Activated T-helper 2 cell treated with anti-CD3 and anti-CD28 coated beads, Interferon-gamma antibody, Interleukin-2, Interleukin-4, amounts not matched to agents 10 μg/mL and 5 μg/mL and 100 μg/mL, durations not matched to agents 14 hours and 24 hours and 36 hours (primary cell): ENCODE results near the gene DNPH1. TPM values are rescaled to one million over a fixed set of nuclear protein-coding genes. Genes with fewer than 3 reads are reported as not detected.
A peak's percentile ranks its signal among the peaks of the same experiment; 100 is the strongest.

Experiments
- DNase-seq: peaks from one replicate; pipeline ENCODE4 v3.0.0; 2021; ENCODE audit warnings: low spot score
- H3K27ac Mint-ChIP-seq: one replicate; pipeline ENCODE4 v1.8.0; 2021; ENCODE audit warnings: mixed read lengths
- H3K27me3 Mint-ChIP-seq: one replicate; pipeline ENCODE4 v1.8.0; 2021; ENCODE audit warnings: low read depth, mixed read lengths
- H3K36me3 Mint-ChIP-seq: one replicate; pipeline ENCODE4 v1.8.0; 2021; ENCODE audit warnings: low read depth, mixed read lengths
- H3K4me1 Mint-ChIP-seq: one replicate; pipeline ENCODE4 v1.8.0; 2021; ENCODE audit warnings: low read depth, mixed read lengths
- H3K4me3 Mint-ChIP-seq: one replicate; pipeline ENCODE4 v1.8.0; 2021; ENCODE audit warnings: low read depth, mild to moderate bottlenecking, moderate library complexity, mixed read lengths
- H3K9me3 Mint-ChIP-seq: one replicate; pipeline ENCODE4 v1.8.0; 2021; ENCODE audit warnings: mixed read lengths
- intact Hi-C: fragments of 100-400 bp; cut with micrococcal nuclease; formaldehyde crosslinking; loops from one replicate; pipeline ENCODE4 v1.15.1; 2023
- total RNA-seq: library from RNA; stranded (reverse); gene quantifications from 2 replicates; pipeline ENCODE4 v1.2.3, GENCODE V29; 2022

Gene DNPH1
- total RNA-seq, 1 donor from 2014 or later, result 70.5 TPM

GRCh38 chr6:43229803-43230620 lies 731 bp upstream of the DNPH1 start:
- DNase-seq, result no peak
- peaks cover 21% of the 10 kb centered on the region for H3K36me3 Mint-ChIP-seq
- no peaks in the 10 kb centered on the region for H3K9me3 Mint-ChIP-seq
- peaks cover 20% of the 10 kb centered on the region for H3K4me1 Mint-ChIP-seq
- peak overlapping the region; percentile 85 for H3K4me3 Mint-ChIP-seq
- peaks cover 16% of the 10 kb centered on the region for H3K27me3 Mint-ChIP-seq
- H3K27ac Mint-ChIP-seq, result peak overlapping the region; percentile 92
- intact Hi-C loops, result no loop called here

DNA sequence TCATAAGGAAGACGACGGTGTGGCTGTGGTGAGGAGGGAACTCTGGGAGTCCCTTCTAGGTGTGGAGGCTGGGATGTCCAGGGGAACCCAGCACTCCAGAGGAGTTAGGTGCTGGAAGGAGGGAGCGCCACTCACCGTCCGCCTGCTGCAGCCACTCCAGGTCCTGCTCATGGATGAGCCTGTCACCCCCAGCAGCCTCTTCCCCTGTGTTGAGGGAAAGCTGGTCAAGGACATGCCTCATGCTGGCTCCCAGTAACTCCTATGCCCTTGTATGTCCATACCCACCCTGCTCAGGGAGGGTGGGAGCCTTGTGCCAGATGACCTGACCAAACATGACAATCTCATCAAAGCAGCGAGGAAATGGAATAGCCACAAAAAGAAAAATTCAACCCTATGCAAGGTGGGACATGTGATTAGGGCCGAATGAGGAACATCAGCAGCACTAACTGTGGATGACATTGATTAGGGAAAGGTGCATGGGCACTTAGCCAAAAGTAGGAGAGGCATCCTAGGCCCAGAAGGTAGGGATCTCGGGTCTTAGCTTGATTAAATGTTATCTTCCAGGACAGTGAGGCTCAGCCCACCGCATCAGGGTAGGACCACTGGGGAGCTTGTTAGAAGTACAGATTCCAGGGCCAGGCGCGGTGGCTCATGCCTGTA lies 3.0 kb downstream of the DNPH1 start:
- Mint-ChIP-seq H3K27ac (peak overlapping the region; percentile 60), H3K4me3 (peak overlapping the region; percentile 22), H3K9me3 (no peaks in the 10 kb centered on the region), H3K4me1 (peaks cover 39% of the 10 kb centered on the region), H3K36me3 (peaks cover 49% of the 10 kb centered on the region), H3K27me3 (peaks cover 6% of the 10 kb centered on the region)
- intact Hi-C loops, result no loop called here
- no peak for DNase-seq

- H3K9me3 Mint-ChIP-seq, result no peaks in the 10 kb centered on the region
- no peaks in the 10 kb centered on the region for H3K27me3 Mint-ChIP-seq
- peak overlapping the region; percentile 58 for H3K27ac Mint-ChIP-seq
- no peak for DNase-seq
- H3K36me3 Mint-ChIP-seq, result peaks cover 63% of the 10 kb centered on the region
- peaks cover 32% of the 10 kb centered on the region for H3K4me1 Mint-ChIP-seq
- intact Hi-C loops, result no loop called here
- H3K4me3 Mint-ChIP-seq, result no peak overlapping the region
These were observed 6.1 kb downstream of the DNPH1 start for GRCh38 chr6:43223175-43223574.

- Mint-ChIP-seq H3K4me3 (no peak overlapping the region), H3K36me3 (peaks cover 64% of the 10 kb centered on the region), H3K4me1 (peaks cover 31% of the 10 kb centered on the region), H3K27me3 (no peaks in the 10 kb centered on the region), H3K9me3 (no peaks in the 10 kb centered on the region), H3K27ac (peak overlapping the region; percentile 58)
- DNase-seq, result no peak
- intact Hi-C loops, result no loop called here
These were observed 6.7 kb downstream of the DNPH1 start for GRCh38 chr6:43222418-43223059.

GRCh38 chr6:43221046-43221972 lies 8.0 kb downstream of the DNPH1 start:
- intact Hi-C loops, result no loop called here
- no peak overlapping the region for H3K4me3 Mint-ChIP-seq
- no peaks in the 10 kb centered on the region for H3K9me3 Mint-ChIP-seq
- DNase-seq, result no peak
- H3K27me3 Mint-ChIP-seq, result no peaks in the 10 kb centered on the region
- peak overlapping the region; percentile 47 for H3K27ac Mint-ChIP-seq
- peaks cover 65% of the 10 kb centered on the region for H3K36me3 Mint-ChIP-seq
- peaks cover 27% of the 10 kb centered on the region for H3K4me1 Mint-ChIP-seq

GRCh38 chr6:43220439-43220951 lies 8.8 kb downstream of the DNPH1 start:
- Mint-ChIP-seq H3K4me3 (no peak overlapping the region), H3K9me3 (no peaks in the 10 kb centered on the region), H3K4me1 (peaks cover 24% of the 10 kb centered on the region), H3K27ac (no peak overlapping the region), H3K36me3 (peaks cover 59% of the 10 kb centered on the region), H3K27me3 (no peaks in the 10 kb centered on the region)
- no peak for DNase-seq
- intact Hi-C loops, result no loop called here

- Mint-ChIP-seq H3K36me3 (peaks cover 59% of the 10 kb centered on the region), H3K4me3 (no peak overlapping the region), H3K4me1 (peaks cover 20% of the 10 kb centered on the region), H3K27me3 (no peaks in the 10 kb centered on the region), H3K27ac (no peak overlapping the region), H3K9me3 (no peaks in the 10 kb centered on the region)
- DNase-seq, result no peak
- intact Hi-C loops, result no loop called here
These were observed 9.5 kb downstream of the DNPH1 start for GRCh38 chr6:43219814-43220213.

DNA sequence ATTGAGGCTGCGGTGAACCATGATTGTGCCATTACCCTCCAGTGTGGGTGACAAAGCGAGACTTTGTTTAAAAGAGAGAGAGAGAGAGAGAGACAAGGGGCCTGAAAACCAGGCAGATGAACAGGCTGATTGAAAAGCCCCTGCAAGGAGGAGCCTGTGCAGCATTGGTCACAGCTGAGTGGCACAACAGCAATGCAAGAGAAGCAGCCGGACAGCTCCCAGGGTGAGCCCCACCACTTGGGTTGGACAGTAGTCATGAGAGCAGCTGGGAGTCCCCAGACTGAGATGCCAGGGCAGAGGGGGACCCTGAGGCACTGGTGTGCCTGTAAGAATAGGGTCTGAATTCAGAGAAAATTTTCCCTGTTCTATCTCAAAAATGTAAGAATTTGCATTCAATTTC lies 10.2 kb downstream of the DNPH1 start:
- no peak overlapping the region for H3K27ac Mint-ChIP-seq
- no peak overlapping the region for H3K4me3 Mint-ChIP-seq
- H3K27me3 Mint-ChIP-seq, result no peaks in the 10 kb centered on the region
- intact Hi-C loops, result no loop called here
- DNase-seq, result no peak
- no peaks in the 10 kb centered on the region for H3K9me3 Mint-ChIP-seq
- peaks cover 15% of the 10 kb centered on the region for H3K4me1 Mint-ChIP-seq
- H3K36me3 Mint-ChIP-seq, result peaks cover 54% of the 10 kb centered on the region

GRCh38 chr6:43217351-43217750 lies 11.9 kb downstream of the DNPH1 start:
- intact Hi-C loops, result no loop called here
- Mint-ChIP-seq H3K4me1 (peaks cover 6% of the 10 kb centered on the region), H3K36me3 (peaks cover 41% of the 10 kb centered on the region), H3K27ac (no peak overlapping the region), H3K4me3 (no peak overlapping the region), H3K27me3 (no peaks in the 10 kb centered on the region), H3K9me3 (no peaks in the 10 kb centered on the region)
- DNase-seq, result no peak

DNA sequence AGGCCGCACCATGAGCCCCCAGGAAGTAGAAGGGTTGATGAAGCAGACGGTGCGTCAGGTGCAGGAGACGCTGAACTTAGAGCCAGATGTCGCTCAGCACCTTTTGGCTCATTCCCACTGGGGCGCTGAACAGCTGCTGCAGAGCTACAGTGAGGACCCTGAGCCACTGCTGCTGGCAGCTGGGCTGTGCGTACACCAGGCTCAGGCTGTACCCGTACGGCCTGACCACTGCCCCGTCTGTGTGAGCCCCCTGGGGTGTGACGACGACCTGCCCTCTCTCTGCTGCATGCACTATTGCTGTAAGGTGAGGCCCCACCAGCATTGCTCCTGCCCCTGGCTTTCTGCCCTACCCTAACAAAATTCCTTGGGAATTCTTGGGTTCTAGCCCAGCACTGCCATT lies 13.1 kb downstream of the DNPH1 start:
- Mint-ChIP-seq H3K27me3 (no peaks in the 10 kb centered on the region), H3K9me3 (no peaks in the 10 kb centered on the region), H3K36me3 (peaks cover 31% of the 10 kb centered on the region), H3K4me3 (no peak overlapping the region), H3K27ac (no peak overlapping the region), H3K4me1 (no peaks in the 10 kb centered on the region)
- DNase-seq, result no peak
- intact Hi-C loops, result no loop called here

DNA sequence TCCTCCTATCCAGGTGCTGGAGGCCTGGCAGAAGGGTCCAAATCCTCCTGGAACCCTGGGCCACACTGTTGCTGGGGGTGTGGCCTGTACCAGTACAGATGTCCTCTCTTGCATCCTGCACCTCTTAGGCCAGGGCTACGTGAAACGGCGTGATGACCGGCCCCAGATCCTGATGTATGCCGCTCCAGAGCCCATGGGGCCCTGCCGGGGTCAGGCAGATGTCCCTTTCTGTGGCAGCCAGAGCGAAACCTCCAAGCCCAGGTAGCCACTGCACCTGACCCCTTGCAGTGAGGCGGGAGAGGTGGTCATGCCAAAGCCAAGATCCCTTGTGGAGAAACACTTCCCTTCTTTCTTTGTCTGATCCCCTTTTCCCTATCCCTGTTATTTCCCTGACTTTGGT lies 14.2 kb downstream of the DNPH1 start:
- Mint-ChIP-seq H3K27me3 (no peaks in the 10 kb centered on the region), H3K9me3 (no peaks in the 10 kb centered on the region), H3K36me3 (peaks cover 27% of the 10 kb centered on the region), H3K27ac (no peak overlapping the region), H3K4me1 (no peaks in the 10 kb centered on the region), H3K4me3 (no peak overlapping the region)
- no peak for DNase-seq
- intact Hi-C loops, result no loop called here

DNA sequence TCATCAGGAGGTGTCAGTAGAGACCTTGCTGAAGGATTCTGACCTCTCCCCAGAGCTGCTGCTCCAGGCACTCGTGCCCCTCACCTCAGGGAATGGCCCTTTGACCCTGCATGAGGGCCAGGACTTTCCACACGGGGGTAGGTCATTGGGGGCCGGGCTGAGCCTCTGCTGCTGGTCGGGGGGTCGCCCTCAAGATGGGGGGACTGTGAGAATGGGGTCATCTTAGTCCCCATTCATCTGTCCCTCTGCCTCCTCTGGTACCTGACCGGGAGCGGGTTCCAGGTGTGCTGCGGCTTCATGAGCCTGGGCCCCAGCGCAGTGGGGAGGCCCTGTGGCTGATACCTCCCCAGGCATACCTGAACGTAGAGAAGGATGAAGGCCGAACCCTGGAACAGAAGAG lies 15.8 kb downstream of the DNPH1 start:
- DNase-seq, result no peak

More for the DNA sequence above, 15.8 kb downstream of the DNPH1 start:
- no peak overlapping the region for H3K27ac Mint-ChIP-seq
- H3K27me3 Mint-ChIP-seq, result no peaks in the 10 kb centered on the region
- peaks cover 14% of the 10 kb centered on the region for H3K36me3 Mint-ChIP-seq
- no peak overlapping the region for H3K4me3 Mint-ChIP-seq
- intact Hi-C loops, result no loop called here
- H3K9me3 Mint-ChIP-seq, result no peaks in the 10 kb centered on the region
- H3K4me1 Mint-ChIP-seq, result no peaks in the 10 kb centered on the region
